Ramos (cell line): ENCODE results near the gene BTBD16.

Experiments used
- in situ Hi-C: fragments of 300-500 bp; cut with MboI; formaldehyde crosslinking; loops from one replicate; pipeline ENCODE4 v1.14.3; 2022; ENCODE audit warnings: low sequenced_read_pairs; ENCODE audit not compliant: unreplicated experiment

BTBD16 gene

GRCh38 chr10:122306744-122307143, 35.6 kb downstream of the BTBD16 start:
- in situ Hi-C loops: no loop called here

- in situ Hi-C loops: no loop called here
Measured at GRCh38 chr10:122307669-122308416, 36.7 kb downstream of the BTBD16 start.

GRCh38 chr10:122308417-122309141, 37.5 kb downstream of the BTBD16 start:
- in situ Hi-C loops: no loop called here

- in situ Hi-C loops: no loop called here
Measured at GRCh38 chr10:122310311-122311050, 39.4 kb downstream of the BTBD16 start.

- in situ Hi-C loops: no loop called here
Measured at GRCh38 chr10:122311051-122311410, 39.9 kb downstream of the BTBD16 start.

- in situ Hi-C loops: no loop called here
Measured at GRCh38 chr10:122311716-122312115, 40.6 kb downstream of the BTBD16 start.

GRCh38 chr10:122316224-122316884, 45.3 kb downstream of the BTBD16 start:
- in situ Hi-C loops: no loop called here

GRCh38 chr10:122321960-122322359, 50.9 kb downstream of the BTBD16 start:
- in situ Hi-C loops: no loop called here

- in situ Hi-C loops: no loop called here
Measured at GRCh38 chr10:122323189-122323588, 52.1 kb downstream of the BTBD16 start.

- in situ Hi-C loops: no loop called here
Measured at GRCh38 chr10:122323941-122324675, 53.0 kb downstream of the BTBD16 start.

- in situ Hi-C loops: no loop called here
Measured at GRCh38 chr10:122325235-122325634, 54.1 kb downstream of the BTBD16 start.

GRCh38 chr10:122326385-122326784, 55.3 kb downstream of the BTBD16 start:
- in situ Hi-C loops: no loop called here

GRCh38 chr10:122326806-122327205, 55.7 kb downstream of the BTBD16 start:
- in situ Hi-C loops: no loop called here

- in situ Hi-C loops: no loop called here
Measured at GRCh38 chr10:122327237-122328206, 56.4 kb downstream of the BTBD16 start.

GRCh38 chr10:122328676-122329075, 57.6 kb downstream of the BTBD16 start:
- in situ Hi-C loops: no loop called here

- in situ Hi-C loops: no loop called here
Measured at GRCh38 chr10:122329416-122329815, 58.3 kb downstream of the BTBD16 start.

- in situ Hi-C loops: no loop called here
Measured at GRCh38 chr10:122331100-122331499, 60.0 kb downstream of the BTBD16 start.

- in situ Hi-C loops: no loop called here
Measured at GRCh38 chr10:122331615-122332446, 60.7 kb downstream of the BTBD16 start.
